NCI-H446 (cell line): Measurements from ENCODE around the gene CASK.
"Not testable (repeated sequence)": the region's sequence is repeated elsewhere in the genome, so short reads cannot be mapped to it uniquely, and the experiment has no call there.

ENCODE experiments used
- DNase-seq, 2 experiments: peaks; one replicate each; lab custom pipeline; 2025; lab: John Stamatoyannopoulos, UW

Gene CASK

DNA sequence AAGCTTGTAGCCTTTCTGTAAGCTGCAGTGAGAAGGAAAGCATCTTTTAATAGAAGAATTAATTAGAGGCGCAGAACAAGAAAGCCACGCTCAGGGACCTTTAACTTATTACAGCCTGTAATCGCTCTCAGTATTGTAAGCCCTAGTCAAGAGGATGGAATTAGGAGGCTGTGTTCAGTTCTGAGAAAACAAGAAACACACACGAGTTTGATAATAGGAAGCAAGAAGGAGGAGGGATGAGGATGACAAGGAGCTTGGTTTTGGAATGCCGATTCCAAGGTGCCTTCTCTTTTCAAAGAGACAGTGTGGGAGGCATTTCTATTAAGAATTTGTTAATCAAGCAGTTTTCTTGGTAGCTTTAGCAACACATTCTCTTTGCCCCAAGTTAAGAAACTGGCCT, 406.9 kb downstream of the CASK start:
- DNase-seq, result no peak

DNA sequence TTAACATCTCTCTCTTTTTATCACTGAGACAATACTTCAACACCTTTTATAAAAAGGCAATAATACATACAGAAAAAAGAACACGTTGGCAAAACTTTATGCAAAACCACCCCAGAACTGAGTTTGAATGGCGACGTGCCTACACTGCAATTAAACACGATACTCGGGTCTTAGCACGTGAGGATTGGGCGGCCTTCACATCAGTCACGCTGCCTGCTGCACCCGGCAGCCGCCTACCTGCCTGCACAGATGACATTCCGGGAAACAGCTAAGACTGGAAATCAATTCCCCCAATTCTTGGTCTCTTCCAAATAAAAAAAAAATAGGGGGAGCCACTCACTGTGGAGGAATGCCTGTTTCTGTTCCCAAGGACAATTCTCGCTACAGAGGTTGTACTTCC, 408.0 kb downstream of the CASK start:
- DNase-seq, result no peak

DNA sequence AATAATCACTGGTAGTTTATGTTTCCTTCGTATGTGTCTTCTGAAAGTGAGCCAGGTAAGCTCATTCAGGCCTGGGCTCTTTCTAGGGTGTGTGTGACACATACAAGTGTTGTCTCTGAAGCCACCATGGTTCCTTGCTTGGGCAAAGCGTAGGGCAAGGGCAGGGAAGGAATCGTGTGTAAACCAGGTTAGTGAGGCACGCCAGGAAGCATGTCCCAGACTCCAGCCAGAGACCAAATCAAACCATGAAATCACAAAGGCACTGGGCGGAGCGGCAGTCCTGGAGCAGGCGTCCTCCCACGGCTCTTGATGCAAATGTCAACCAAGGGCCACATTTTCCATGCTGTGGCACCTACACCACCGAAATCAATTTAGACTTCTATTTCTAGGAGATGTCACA, 409.2 kb downstream of the CASK start:
- DNase-seq, result no peak

DNA sequence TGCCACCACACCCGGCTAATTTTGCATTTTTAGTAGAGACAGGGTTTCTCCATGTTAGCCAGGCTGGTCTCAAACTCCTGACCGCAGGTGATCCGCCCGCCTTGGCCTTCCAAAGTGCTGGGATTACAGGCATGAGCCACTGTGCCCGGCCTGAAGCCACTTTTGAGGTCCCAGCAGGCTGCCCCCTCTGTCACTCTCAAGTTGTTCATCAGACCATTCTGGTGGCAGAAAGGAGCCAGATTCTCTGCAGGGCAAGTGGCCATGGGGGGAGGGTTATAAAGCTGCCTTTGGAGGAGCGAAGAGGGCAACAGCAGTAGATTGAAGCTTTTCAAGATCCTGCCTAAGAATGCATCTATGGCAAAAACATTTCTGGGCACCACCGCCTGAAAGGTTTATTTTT, 410.5 kb downstream of the CASK start:
- not testable (repeated sequence) for DNase-seq

DNA sequence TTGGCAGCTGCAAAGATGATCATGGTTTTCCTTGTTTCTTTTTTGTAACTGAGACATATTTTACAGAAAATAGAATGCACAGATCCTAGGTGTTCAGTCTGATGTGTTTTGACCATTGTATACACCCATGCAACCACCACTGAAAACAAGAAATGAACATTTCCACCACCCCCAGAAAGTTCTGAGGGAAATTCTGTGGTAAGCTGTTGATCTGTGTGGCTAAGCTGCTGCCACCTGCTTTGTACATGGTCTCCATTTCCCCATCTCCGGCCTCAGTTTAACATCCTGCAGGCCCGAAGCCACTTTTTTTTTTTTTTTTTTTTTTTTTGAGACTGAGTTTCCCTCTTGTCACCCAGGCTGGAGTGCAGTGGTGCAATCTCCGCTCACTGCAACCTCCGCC, 411.0 kb downstream of the CASK start:
- no peak for DNase-seq

DNA sequence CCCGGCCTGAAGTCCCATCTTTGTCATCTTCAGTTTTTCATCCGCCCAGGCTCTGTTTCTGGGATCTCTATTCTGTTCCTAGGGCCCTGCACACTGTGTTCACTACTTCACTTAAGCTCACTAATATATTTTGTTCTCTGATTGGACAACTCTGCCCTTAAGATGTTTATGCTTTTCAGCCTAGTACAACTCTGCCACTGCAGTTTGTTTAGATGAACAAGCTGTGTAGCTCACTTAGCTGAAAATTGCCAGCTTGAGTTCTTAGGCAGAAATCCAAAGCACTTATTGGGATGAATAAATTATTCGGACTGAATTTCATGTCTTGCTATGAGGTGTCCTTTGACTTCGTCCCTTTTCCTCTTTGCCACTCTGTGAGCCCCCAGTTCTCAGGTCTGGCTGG, 415.4 kb downstream of the CASK start:
- DNase-seq, result no peak

DNA sequence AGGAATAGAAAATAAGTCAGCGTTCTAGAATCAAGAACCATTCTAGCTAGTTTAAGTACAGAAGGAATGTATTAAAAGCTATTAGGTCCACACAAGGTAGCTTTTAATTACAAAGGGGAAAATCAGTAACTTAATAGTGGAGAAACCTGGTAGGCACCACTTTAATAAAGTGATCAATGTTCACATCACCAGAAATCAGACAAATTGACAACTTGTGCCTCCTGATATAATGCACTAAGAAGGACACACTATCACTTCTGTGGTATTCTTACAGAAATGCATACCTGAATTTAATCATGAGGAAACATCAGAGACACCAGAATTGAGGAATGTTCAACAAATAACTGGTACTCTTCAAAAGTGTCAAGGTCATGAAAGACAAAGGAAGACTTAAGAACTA, 421.4 kb downstream of the CASK start:
- DNase-seq, result no peak

DNA sequence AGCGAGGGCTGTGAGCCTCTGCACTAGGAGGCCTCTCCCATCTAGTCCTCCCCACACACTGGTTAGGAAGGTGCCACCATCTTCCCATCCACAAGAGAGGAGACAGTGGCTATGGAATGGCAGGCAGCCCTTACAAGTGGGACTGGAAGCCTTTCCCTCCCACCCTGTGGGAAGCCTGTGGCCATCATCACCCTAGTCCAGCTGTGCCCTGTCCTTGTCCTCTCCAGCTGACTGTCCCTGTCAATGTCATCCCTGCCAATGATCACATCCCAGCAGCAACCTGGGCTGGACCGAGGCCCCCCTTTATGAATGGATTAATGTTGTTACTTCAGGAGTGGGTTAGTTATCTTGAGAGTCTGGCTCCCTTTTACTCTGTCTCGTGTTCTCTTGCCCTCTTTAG, 423.4 kb downstream of the CASK start:
- no peak for DNase-seq

DNA sequence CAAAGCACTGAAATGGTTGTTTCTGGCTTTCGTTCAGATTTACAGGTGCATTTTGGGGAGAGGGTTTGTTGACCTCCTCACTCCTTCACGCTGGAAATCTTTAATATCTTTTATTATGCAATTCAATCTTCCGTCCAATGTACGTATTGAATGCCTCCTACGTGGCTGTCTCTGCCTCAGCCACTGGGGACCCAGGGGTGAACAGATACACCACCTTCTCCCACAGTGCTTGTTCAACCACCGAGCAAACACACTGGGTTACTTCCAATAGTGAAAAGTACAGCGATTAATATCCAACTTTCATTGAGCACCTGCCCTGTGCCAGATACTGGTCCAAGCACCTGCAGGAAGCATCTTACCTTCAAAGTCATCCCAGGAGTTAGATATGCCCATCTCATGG, 424.2 kb downstream of the CASK start:
- DNase-seq, result no peak

DNA sequence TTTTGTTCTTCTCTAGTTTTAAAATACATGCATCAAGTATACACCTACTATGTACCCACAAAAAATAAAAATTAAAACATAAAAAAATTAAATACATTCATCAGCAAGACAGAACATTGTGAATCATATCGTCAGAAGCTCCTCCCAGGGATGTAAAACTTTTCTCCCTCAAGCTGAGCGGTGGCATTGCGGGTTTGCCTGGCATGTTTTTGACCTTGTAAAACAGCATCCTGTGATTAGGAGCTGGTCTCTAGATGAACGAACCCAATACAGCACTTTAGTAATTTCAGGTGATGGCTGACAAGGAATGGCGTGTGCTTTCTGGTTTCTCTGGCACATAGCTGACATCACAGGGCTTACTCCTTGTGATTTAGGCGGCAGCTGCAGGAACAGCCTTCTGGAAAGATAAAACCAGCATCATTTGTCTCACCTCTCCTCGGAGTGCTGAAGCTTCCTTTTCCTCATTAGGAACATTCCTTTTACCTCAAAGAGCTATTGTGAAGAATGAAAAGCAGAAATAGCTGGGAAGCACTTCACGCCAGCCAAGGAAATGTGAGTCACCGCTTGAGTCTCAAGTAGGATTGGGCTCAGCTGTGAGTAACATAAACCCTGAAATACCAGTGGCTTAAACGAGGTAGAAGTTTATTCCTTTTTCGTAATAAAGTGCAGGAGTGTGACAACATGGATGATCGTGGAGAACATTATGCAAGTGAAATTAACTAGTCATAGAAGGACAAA, 431.9 kb downstream of the CASK start:
- no peak for DNase-seq

DNA sequence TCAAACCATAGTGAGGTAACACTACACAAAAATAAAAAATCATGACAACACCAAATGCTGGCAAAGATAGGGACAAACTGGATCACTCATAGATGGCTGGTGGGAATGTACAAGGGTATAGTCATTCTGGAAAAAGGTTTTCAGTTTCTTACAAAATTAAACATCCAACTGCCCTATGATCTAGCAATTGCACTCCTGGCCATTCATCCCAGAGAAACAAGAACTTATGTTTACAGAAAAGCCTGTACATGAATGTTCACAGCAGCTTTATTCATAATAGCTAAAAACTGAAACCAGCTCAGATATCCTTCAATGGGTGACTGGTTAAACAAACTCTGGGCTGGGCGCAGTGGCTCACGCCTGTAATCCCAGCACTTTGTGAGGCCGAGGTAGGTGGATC, 432.9 kb downstream of the CASK start:
- no peak for DNase-seq

DNA sequence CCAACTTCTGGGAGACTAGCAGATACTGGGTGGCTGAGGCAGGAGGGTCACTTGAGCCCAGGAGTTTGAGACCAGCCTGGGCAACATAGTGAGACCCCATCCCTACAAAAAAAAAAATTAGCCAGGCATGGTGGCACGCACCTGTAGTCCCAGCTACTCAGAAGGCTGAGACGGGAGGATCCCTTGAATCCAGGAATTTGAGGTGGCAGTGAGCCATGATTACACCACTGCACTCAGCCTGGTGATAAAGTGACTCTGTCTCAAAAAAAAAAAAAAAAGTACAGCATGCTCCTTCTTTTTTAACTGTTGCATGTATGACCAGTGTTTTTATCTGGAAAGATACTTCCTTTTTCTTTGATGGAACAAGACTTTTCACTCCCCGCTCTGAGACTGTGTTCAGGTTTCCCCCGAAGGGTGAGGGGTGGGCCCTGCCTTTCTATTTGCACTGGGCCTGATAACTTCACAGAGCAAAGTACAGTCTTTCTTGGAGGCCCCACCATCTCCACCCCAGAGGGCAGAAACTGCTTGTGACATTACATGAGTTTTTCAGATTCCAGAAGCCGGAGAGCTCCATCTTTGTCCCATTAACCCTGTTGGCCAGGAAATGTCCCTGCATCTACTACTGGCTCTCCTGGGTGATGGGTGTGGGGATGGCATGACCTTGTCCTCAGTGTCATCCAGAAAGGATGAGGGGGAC, 441.1 kb downstream of the CASK start:
- DNase-seq, result no peak

DNA sequence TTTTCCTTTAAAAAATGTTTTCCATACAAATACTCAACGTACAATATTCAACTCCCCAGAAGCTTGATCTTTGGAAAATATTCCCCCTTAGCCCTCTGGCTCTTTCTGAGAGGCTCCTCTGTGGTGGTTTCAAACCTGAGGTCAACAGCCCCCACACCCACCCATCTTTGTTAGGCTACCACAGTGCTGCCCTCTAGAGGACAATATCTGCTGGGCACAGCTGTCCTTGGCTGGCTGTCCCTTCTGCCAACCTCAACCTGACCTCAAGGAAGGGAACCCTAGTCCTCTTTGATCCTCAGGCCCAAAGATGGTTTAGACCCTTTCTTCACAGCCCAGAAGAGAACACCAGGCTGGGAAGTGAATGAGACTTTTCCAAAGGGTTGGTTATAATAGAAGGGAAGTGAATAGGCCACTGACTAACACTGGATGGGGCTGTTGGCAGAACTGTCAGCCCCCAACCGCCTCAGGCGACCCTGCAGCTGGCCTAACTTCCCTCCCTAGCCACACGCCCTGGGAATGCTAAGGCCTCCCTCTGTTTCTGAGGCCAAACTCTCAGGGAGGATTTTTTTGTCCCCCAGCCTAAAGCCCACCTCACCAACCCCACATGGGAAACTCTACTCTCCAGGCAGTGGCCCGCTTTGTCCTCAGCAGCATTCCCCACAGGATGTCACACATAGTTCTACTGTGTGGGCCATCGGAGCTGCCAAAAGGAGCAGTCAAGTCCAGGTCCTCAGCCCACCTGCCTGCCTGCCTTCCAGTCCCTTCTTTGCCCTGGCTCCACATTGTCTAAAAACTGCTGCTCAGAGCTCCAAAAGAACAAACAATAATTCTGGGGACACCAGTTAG, 441.9 kb downstream of the CASK start:
- peak in 1 of 2 experiments; percentile 1 for DNase-seq

DNA sequence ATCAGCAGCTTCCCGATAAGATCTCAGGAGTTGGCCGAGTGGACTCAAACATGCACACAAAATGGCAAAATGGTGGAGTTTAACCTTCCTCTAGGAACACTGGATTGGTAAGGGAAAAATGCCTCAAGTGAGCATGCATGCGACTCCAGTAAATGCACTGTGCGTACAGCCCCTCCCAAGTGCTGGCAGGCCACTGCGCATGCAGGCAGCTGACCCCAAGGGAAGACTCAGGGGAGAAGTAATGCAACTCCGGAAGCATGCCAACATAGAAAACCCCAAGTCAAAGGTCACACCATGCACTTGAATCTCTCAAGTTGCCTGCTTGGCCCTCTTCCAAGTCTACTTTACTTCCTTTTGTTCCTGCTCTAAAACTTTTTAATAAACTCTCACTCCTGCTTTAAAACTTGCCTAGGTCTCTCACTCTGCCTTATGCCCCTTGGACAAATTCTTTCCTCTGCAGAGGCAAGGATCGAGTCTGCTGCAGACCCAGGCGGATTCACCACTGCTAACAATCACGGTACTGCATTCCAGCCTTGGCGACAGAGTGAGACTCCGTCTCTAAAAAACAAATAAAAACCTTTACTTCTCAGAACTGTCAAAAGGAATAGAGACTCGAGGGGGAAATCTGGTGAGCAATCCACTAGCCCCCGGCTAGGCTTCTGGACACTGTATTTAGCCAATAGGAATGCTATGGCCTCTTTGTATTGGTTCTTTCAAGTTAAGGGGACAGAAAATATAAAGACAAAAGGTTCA, 442.7 kb downstream of the CASK start:
- no peak for DNase-seq

DNA sequence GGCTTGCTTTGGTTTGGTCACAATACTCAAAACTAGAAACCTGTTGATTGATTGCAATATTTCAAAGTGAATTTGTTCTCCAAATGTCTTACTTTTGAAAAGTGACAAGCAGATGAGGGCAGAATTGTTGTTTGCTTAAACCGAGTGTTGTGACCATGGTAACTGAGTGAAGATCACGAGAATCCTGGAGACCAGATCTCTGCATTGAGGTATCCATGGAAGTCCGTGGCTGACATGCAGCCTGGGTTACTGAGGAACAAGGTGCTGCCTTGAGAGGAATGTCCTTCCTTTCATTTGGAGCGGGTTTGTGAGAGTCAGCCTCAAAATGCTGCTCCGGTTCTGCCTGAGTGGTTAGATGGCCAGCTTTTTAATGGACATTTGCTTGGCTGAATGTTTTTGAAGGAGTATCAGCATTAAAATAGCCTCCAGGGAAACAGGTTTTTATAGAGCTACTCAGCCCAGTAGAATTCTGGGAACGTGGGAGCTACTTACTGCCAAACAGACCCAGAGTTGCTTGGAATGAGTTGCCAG, 444.9 kb downstream of the CASK start:
- no peak for DNase-seq

DNA sequence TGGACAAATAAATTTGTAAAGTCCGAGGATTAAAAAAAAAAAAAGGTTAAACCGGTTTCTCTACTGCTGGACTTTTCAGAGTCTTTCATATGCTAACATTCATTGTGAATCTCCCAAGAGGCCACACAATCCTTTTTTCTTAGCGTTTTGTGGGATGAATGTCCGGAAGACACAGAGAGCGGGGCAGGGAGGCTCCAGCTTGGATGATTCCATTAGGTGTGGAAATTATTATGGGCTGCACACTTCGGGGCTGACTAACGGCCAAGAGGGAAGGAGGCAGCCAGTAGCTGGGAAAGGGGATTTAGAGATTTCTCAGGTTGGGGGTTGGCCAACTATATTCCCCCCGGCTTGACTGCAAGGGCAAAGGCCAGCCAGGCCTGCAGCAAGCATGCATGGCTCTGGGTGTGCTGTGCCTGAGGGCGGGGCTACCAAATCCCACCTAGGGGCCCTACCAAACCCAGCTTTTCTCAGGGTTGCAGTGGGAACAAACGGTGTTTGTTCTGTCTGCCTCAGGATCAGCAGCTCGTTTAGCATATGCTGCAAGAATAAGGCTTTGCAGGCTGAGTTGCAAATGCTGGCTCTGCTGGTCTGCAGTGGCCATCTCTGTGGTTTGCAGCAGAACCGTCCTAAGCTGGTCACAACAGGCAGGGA, 447.6 kb downstream of the CASK start:
- DNase-seq, result no peak

DNA sequence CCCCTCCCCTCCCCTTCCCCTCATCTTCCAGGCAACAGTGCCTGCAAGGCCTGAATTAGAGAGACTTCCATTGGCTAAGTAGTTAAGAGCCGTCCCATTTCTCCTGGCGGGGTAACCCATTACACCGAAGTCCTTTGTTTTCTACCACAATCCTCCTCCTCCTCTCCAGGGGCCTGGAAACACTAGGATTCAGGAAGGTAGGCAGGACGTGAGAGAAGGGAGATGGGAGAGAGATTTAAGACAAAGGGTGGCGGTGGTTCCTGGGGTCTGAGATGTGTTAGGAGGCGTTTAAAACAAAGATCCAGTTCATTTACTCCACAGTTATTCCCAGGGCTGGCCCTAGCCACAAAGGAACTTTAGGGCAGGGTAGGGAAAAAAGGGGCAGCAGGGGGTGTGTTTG, 448.2 kb downstream of the CASK start:
- DNase-seq, result no peak

DNA sequence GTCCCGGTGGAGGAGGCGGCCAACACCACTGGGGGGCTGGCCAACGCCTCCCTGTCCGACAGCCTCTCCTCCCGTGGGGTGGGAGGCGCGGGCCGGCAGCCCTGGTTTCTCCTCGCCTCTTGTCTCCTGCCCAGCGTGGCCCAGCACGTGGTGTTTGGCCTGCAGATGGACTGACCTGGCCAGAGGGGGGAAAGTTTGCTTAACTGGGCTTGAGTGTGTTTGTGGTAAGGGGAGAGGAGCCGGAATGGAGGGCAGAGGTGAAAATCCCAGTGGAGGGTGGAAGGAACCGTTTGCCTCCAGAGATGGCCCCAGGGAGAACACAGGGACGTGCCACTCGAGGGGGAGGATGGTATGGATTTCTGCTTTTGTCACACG, 448.6 kb downstream of the CASK start:
- no peak for DNase-seq

DNA sequence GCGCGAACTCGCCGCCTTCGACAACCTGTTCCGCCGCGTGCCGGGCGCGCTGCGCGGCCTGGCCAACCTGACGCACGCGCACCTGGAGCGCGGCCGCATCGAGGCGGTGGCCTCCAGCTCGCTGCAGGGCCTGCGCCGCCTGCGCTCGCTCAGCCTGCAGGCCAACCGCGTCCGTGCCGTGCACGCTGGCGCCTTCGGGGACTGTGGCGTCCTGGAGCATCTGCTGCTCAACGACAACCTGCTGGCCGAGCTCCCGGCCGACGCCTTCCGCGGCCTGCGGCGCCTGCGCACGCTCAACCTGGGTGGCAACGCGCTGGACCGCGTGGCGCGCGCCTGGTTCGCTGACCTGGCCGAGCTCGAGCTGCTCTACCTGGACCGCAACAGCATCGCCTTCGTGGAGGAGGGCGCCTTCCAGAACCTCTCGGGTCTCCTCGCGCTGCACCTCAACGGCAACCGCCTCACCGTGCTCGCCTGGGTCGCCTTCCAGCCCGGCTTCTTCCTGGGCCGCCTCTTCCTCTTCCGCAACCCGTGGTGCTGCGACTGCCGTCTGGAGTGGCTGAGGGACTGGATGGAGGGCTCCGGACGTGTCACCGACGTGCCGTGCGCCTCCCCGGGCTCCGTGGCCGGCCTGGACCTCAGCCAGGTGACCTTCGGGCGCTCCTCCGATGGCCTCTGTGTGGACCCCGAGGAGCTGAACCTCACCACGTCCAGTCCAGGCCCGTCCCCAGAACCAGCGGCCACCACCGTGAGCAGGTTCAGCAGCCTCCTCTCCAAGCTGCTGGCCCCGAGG, 449.2 kb downstream of the CASK start:
- no peak for DNase-seq

DNA sequence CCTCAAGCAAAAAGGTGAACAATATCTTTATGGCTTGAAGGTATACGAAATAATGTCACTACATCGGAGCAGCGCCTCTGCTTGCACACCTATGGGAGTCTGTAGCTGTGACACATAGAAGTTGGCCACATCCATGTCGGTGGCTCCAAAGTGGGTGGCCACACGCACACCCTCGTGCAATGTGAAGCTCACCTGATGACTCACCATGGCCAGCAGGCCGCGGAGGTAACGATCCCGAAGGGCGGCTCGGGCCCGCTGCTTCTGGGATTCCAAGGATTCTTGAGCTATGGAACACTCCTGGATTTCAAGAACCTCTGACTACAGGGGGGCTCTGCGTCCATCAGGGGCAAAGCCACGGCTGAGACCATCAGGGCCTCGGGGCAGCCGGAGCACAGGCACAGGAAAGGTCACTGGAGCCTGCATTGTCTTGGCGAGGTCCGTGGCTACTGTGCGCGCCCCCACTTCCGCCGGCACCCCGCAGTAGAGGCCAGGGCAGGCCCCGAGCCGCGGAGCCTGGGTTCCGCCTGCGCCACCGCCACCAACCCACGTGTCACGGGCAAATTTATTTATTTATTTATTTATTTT, 451.0 kb downstream of the CASK start:
- DNase-seq, result no peak
